ENCODE results near the gene SPDYE8. TPM values are rescaled to one million over a fixed set of nuclear protein-coding genes. Genes with fewer than 3 reads are reported as not detected.
A peak's percentile ranks its signal among the peaks of the same experiment; 100 is the strongest.
"Not testable (repeated sequence)": the region's sequence is repeated elsewhere in the genome, so short reads cannot be mapped to it uniquely, and the experiment has no call there.

Gene SPDYE8
- not detected for total RNA-seq (2021; fragmentation: NEBNext Ultra II Directional; extraction: Animal tissue kit (Norgen Biotek cat#: 25700))
- long read RNA-seq: 0 reads

- H3K27ac Mint-ChIP-seq; H3K4me1 Mint-ChIP-seq (ENCODE audit: low read depth); H3K4me3 Mint-ChIP-seq; H3K27me3 Mint-ChIP-seq (ENCODE audit: insufficient read depth); H3K36me3 Mint-ChIP-seq (ENCODE audit: low read depth); H3K9me3 Mint-ChIP-seq; DNase-seq: not testable (repeated sequence)
These were observed at the start of gene SPDYE8 for GRCh38 chr7:73029666-73030065. Gene SPDYE8 (minus strand): TSS chr7:73029766. CDS start chr7:73027966, 1,800 bp downstream.

- H3K4me3 Mint-ChIP-seq; H3K4me1 Mint-ChIP-seq (ENCODE audit: low read depth); H3K27ac Mint-ChIP-seq; H3K9me3 Mint-ChIP-seq; H3K27me3 Mint-ChIP-seq (ENCODE audit: insufficient read depth); H3K36me3 Mint-ChIP-seq (ENCODE audit: low read depth); DNase-seq: not testable (repeated sequence)
These were observed 28.2 kb upstream of the SPDYE8 start, which contains the start of gene SPDYE11 for GRCh38 chr7:73057811-73058210. Gene SPDYE11 (minus strand): TSS chr7:73057911. CDS start chr7:73056111, 1,800 bp downstream.

GRCh38 chr7:73006491-73006890, 23.1 kb downstream of the SPDYE8 start:
- H3K36me3 Mint-ChIP-seq (ENCODE audit: low read depth); H3K27ac Mint-ChIP-seq; H3K4me1 Mint-ChIP-seq (ENCODE audit: low read depth); H3K9me3 Mint-ChIP-seq; H3K27me3 Mint-ChIP-seq (ENCODE audit: insufficient read depth); DNase-seq: not testable (repeated sequence)
- H3K4me3 Mint-ChIP-seq: peak overlapping the region; percentile 37; the same call in 1 of the 2 replicates

DNA sequence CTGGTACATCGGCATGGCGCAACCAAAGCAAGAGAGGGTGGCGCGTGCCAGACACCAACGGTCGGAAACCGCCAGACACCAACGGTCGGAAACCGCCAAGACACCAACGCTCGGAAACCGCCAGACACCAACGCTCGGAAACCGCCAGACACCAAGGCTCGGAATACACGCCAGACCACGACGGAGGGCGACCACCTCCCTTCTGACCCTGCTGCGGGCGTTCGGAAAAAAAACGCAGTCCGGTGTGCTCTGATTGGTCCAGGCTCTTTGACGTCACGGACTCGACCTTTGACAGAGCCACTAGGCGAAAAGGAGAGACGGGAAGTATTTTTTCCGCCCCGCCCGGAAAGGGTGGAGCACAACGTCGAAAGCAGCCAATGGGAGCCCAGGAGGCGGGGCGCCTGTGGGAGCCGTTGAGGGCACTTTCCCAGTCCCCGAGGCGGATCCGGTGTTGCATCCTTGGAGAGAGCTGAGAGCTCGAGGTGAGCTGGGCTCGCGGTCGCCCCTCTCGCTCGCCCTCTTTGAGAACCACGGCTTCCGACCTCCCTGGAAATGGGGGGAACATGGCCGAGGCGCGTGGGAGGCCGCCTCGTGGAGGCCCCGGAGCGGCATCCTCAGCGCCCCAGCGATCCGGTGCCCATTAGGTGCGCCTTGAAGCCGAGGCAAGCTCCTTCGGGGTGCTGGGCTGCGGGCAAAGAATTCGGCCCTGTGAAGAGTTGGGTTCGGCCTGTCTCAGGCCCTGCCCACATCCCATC, 23.7 kb downstream of the SPDYE8 start:
- H3K36me3 Mint-ChIP-seq (ENCODE audit: low read depth); H3K4me1 Mint-ChIP-seq (ENCODE audit: low read depth); H3K9me3 Mint-ChIP-seq; H3K27me3 Mint-ChIP-seq (ENCODE audit: insufficient read depth): not testable (repeated sequence)
- Mint-ChIP-seq H3K4me3 (peak overlapping the region; percentile 99), H3K27ac (peak overlapping the region; percentile 99)
- DNase-seq: peak; percentile 75

- peak overlapping the region; percentile 99 for H3K4me3 Mint-ChIP-seq
- H3K27ac Mint-ChIP-seq: peak overlapping the region; percentile 99
These were observed 24.2 kb downstream of the SPDYE8 start for GRCh38 chr7:73005356-73005692.

GRCh38 chr7:72997887-72998468, 31.6 kb downstream of the SPDYE8 start:
- not testable (repeated sequence) for H3K4me1 Mint-ChIP-seq (ENCODE audit: low read depth); H3K27me3 Mint-ChIP-seq (ENCODE audit: insufficient read depth); H3K27ac Mint-ChIP-seq; H3K4me3 Mint-ChIP-seq; H3K9me3 Mint-ChIP-seq; DNase-seq; H3K36me3 Mint-ChIP-seq (ENCODE audit: low read depth)

More at GRCh38 chr7:73005356-73005692, 24.2 kb downstream of the SPDYE8 start:
- not testable (repeated sequence) for H3K9me3 Mint-ChIP-seq; H3K27me3 Mint-ChIP-seq (ENCODE audit: insufficient read depth); H3K4me1 Mint-ChIP-seq (ENCODE audit: low read depth); H3K36me3 Mint-ChIP-seq (ENCODE audit: low read depth)
- peak; percentile 2 for DNase-seq

GRCh38 chr7:72997447-72997846, 32.1 kb downstream of the SPDYE8 start:
- H3K27me3 Mint-ChIP-seq (ENCODE audit: insufficient read depth); H3K4me1 Mint-ChIP-seq (ENCODE audit: low read depth); H3K4me3 Mint-ChIP-seq; H3K9me3 Mint-ChIP-seq; H3K36me3 Mint-ChIP-seq (ENCODE audit: low read depth); DNase-seq; H3K27ac Mint-ChIP-seq: not testable (repeated sequence)

- not testable (repeated sequence) for H3K27ac Mint-ChIP-seq; H3K9me3 Mint-ChIP-seq; H3K27me3 Mint-ChIP-seq (ENCODE audit: insufficient read depth); H3K4me1 Mint-ChIP-seq (ENCODE audit: low read depth); H3K4me3 Mint-ChIP-seq; H3K36me3 Mint-ChIP-seq (ENCODE audit: low read depth); DNase-seq
These were observed 34.1 kb downstream of the SPDYE8 start for GRCh38 chr7:72995484-72995883.

- not testable (repeated sequence) for H3K27me3 Mint-ChIP-seq (ENCODE audit: insufficient read depth); H3K36me3 Mint-ChIP-seq (ENCODE audit: low read depth)
These were observed 39.2 kb downstream of the SPDYE8 start for GRCh38 chr7:72990146-72990913.

GRCh38 chr7:72982084-72982483, 47.5 kb downstream of the SPDYE8 start:
- not testable (repeated sequence) for H3K9me3 Mint-ChIP-seq; H3K4me1 Mint-ChIP-seq (ENCODE audit: low read depth); H3K4me3 Mint-ChIP-seq; DNase-seq; H3K27me3 Mint-ChIP-seq (ENCODE audit: insufficient read depth); H3K36me3 Mint-ChIP-seq (ENCODE audit: low read depth); H3K27ac Mint-ChIP-seq

More at GRCh38 chr7:72990146-72990913, 39.2 kb downstream of the SPDYE8 start:
- DNase-seq; H3K4me1 Mint-ChIP-seq (ENCODE audit: low read depth); H3K4me3 Mint-ChIP-seq; H3K27ac Mint-ChIP-seq; H3K9me3 Mint-ChIP-seq: not testable (repeated sequence)

GRCh38 chr7:72980382-72980781, 49.2 kb downstream of the SPDYE8 start:
- H3K4me1 Mint-ChIP-seq (ENCODE audit: low read depth); H3K36me3 Mint-ChIP-seq (ENCODE audit: low read depth); H3K4me3 Mint-ChIP-seq; H3K27me3 Mint-ChIP-seq (ENCODE audit: insufficient read depth); H3K27ac Mint-ChIP-seq; H3K9me3 Mint-ChIP-seq; DNase-seq: not testable (repeated sequence)

- not testable (repeated sequence) for H3K36me3 Mint-ChIP-seq (ENCODE audit: low read depth); H3K27me3 Mint-ChIP-seq (ENCODE audit: insufficient read depth); H3K27ac Mint-ChIP-seq; DNase-seq; H3K9me3 Mint-ChIP-seq; H3K4me3 Mint-ChIP-seq; H3K4me1 Mint-ChIP-seq (ENCODE audit: low read depth)
These were observed 53.1 kb downstream of the SPDYE8 start for GRCh38 chr7:72976434-72976833.

- not testable (repeated sequence) for DNase-seq; H3K9me3 Mint-ChIP-seq; H3K4me3 Mint-ChIP-seq; H3K4me1 Mint-ChIP-seq (ENCODE audit: low read depth); H3K27ac Mint-ChIP-seq; H3K36me3 Mint-ChIP-seq (ENCODE audit: low read depth); H3K27me3 Mint-ChIP-seq (ENCODE audit: insufficient read depth)
These were observed 53.8 kb downstream of the SPDYE8 start for GRCh38 chr7:72975656-72976286.

All from HFFc6 (cell line).